Measurements from ENCODE around the gene TTYH2. TPM values are rescaled to one million over a fixed set of nuclear protein-coding genes. Genes with fewer than 3 reads are reported as not detected.
A peak's percentile ranks its signal among the peaks of the same experiment; 100 is the strongest.

TTYH2 gene
- total RNA-seq, 1 experiment from 2014 or later: 5.4 TPM

DNA sequence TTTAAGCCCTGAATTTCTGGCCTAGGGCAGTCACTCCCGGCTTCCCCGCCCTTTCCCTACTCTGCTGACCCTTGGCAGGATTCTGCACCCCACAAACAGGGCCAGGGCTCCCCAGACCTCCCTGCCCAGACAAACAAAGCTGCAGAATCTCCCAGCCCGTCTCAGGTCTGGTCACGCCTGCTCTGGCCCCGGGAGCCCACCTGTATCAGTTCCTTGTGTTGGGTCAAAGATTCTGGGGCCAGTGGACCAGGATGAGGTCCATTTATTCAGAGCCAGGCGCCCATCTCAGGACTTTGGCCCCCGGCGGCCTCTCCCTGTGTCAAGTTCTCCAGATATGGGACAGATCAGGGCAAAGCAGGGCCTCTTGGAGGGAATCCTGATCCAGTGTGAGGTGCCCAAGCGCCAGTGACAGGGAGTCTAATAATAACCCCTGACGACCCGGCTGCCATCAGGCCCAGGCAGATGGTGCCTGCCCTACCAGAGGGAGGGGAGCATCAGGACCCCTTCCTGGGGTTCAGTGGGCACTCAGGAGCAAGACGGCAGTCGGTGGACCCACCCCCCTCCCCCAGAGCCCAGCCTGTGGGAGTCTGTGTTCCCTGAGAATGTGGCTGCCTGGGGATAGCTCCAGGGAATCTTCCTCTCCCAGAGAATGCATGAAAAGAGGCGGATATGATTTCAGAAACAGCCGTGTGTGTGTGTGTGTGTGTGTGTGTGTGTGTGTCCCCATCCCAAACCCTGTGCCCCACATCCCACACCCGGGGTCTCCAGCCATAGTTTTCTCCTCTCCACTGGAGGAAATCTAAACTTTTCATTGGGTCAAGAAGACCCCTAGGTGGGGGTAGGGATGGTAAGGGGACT lies 1.3 kb downstream of the TTYH2 start:
- ChIA-PET CTCF (interaction anchor here (0.6 to 0.7 kb wide), 2 partner anchors 17 to 82 kb away, joined by 3 to 4 read pairs; no protein-coding TSS in a partner anchor), POLR2A (interaction anchor here (0.5 kb wide), 1 partner anchor 16 kb away, joined by 3 read pairs; no protein-coding TSS in a partner anchor)
- no peaks in the 10 kb centered on the region for H3K9me3 ChIP-seq
- peaks cover 38% of the 10 kb centered on the region for H3K36me3 Mint-ChIP-seq (ENCODE audit: insufficient read depth, unreplicated experiment)
- H3K4me1 Mint-ChIP-seq (ENCODE audit: low read depth, unreplicated experiment): peaks cover 26% of the 10 kb centered on the region
- no peak overlapping the region for H3K27ac Mint-ChIP-seq (ENCODE audit: unreplicated experiment)
- no peaks in the 10 kb centered on the region for H3K36me3 ChIP-seq (ENCODE audit: control insufficient read depth, insufficient read depth, low read length)
- H3K4me3 Mint-ChIP-seq (ENCODE audit: unreplicated experiment): peak overlapping the region; percentile 76
- H3K9me3 Mint-ChIP-seq (ENCODE audit: unreplicated experiment): no peaks in the 10 kb centered on the region
- H3K27me3 Mint-ChIP-seq (ENCODE audit: insufficient read depth, unreplicated experiment): no peaks in the 10 kb centered on the region
- H3K4me1 ChIP-seq: peaks cover 21% of the 10 kb centered on the region
- TF ChIP-seq, protein P1, sequence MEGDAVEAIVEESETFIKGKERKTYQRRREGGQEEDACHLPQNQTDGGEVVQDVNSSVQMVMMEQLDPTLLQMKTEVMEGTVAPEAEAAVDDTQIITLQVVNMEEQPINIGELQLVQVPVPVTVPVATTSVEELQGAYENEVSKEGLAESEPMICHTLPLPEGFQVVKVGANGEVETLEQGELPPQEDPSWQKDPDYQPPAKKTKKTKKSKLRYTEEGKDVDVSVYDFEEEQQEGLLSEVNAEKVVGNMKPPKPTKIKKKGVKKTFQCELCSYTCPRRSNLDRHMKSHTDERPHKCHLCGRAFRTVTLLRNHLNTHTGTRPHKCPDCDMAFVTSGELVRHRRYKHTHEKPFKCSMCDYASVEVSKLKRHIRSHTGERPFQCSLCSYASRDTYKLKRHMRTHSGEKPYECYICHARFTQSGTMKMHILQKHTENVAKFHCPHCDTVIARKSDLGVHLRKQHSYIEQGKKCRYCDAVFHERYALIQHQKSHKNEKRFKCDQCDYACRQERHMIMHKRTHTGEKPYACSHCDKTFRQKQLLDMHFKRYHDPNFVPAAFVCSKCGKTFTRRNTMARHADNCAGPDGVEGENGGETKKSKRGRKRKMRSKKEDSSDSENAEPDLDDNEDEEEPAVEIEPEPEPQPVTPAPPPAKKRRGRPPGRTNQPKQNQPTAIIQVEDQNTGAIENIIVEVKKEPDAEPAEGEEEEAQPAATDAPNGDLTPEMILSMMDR (IDR thresholded peaks at IDR 0.05; ENCODE audit: insufficient read depth in 1 of 2, low read depth in 1 of 2, low read length in 1 of 2, severe bottlenecking in 1 of 2, unreplicated experiment in 1 of 2): no peak
- H3K27me3 ChIP-seq (replicated peaks; ENCODE audit: control insufficient read depth, insufficient read depth, low read length): no peaks in the 10 kb centered on the region
- BruUV-seq (replicated peaks): no TSS peak
- intact Hi-C loops (cut with micrococcal nuclease; ENCODE audit: unreplicated experiment): loop anchor here (10.0 kb wide), 1 partner anchor 150 kb away; the partner anchor contains the start of genes BTBD17 and GPR142
- DNase-seq: no peak
- no peak overlapping the region for H3K4me3 ChIP-seq (ENCODE audit: low read depth, low read length)

DNA sequence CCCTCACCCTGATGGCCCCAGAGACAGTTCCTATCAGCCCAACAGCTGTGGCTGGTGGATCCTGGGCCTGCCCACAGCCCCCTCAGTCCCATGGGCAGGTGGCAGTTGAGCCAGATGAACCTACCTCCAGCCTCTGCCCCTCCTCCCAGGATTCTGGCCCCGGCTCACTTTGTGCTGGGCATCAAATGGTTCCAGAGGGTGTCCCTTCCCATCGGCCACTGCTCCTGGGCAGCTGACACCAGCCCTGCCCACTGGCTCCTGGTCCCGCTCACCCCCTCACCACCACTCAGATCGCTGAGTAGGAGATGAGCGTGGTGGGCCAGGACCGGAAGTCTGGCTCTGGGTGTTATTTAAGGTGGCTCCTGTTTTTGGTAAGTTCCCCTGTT lies 2.0 kb downstream of the TTYH2 start:
- intact Hi-C loops (cut with micrococcal nuclease; ENCODE audit: unreplicated experiment): loop anchor here (10.0 kb wide), 1 partner anchor 149 kb away; the partner anchor contains the start of genes BTBD17 and GPR142
- ChIA-PET POLR2A (no interaction called here), CTCF (no interaction called here)
- no peak overlapping the region for H3K4me3 Mint-ChIP-seq (ENCODE audit: unreplicated experiment)
- BruUV-seq (replicated peaks): no TSS peak
- no peak for DNase-seq
- no peaks in the 10 kb centered on the region for H3K36me3 ChIP-seq (ENCODE audit: control insufficient read depth, insufficient read depth, low read length)
- no peak overlapping the region for H3K27ac Mint-ChIP-seq (ENCODE audit: unreplicated experiment)
- H3K27me3 ChIP-seq (replicated peaks; ENCODE audit: control insufficient read depth, insufficient read depth, low read length): no peaks in the 10 kb centered on the region
- peaks cover 21% of the 10 kb centered on the region for H3K4me1 ChIP-seq
- H3K27me3 Mint-ChIP-seq (ENCODE audit: insufficient read depth, unreplicated experiment): no peaks in the 10 kb centered on the region
- no peaks in the 10 kb centered on the region for H3K9me3 Mint-ChIP-seq (ENCODE audit: unreplicated experiment)
- H3K4me3 ChIP-seq (ENCODE audit: low read depth, low read length): no peak overlapping the region
- TF ChIP-seq, protein P1 (IDR thresholded peaks at IDR 0.05; ENCODE audit: insufficient read depth in 1 of 2, low read depth in 1 of 2, low read length in 1 of 2, severe bottlenecking in 1 of 2, unreplicated experiment in 1 of 2): no peak
- peaks cover 32% of the 10 kb centered on the region for H3K36me3 Mint-ChIP-seq (ENCODE audit: insufficient read depth, unreplicated experiment)
- H3K4me1 Mint-ChIP-seq (ENCODE audit: low read depth, unreplicated experiment): peaks cover 24% of the 10 kb centered on the region
- H3K9me3 ChIP-seq: no peaks in the 10 kb centered on the region

DNA sequence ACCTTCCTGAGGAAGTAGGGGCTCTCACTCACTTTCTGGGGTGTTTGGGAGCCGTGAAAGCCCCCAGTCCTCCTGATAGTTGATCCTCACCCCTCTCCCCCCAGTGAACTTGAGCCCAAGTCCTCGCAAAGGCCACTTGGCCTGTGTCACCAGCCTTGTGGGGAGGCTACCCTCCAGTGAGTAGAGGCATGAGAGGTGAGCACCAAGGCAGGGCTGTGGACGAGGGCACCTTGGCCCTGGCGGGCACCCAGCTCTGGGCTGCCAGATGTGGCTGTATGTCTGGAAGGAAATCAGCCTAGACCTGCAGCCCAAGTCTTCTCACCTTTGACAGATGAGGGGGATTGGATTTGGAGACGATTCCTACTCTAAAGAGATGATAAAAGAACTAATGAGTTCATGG lies 3.1 kb downstream of the TTYH2 start:
- ChIA-PET CTCF (no interaction called here), POLR2A (interaction anchor here (0.7 kb wide), 1 partner anchor 80 kb away, joined by 3 read pairs; no protein-coding TSS in a partner anchor)
- Histone ChIP-seq H3K36me3 (ENCODE audit: control insufficient read depth, insufficient read depth, low read length) (no peaks in the 10 kb centered on the region), H3K27me3 (replicated peaks; ENCODE audit: control insufficient read depth, insufficient read depth, low read length) (no peaks in the 10 kb centered on the region), H3K4me1 (peaks cover 11% of the 10 kb centered on the region), H3K4me3 (ENCODE audit: low read depth, low read length) (no peak overlapping the region), H3K9me3 (no peaks in the 10 kb centered on the region)
- H3K27ac Mint-ChIP-seq (ENCODE audit: unreplicated experiment): no peak overlapping the region
- BruUV-seq (replicated peaks): no TSS peak
- no peaks in the 10 kb centered on the region for H3K9me3 Mint-ChIP-seq (ENCODE audit: unreplicated experiment)
- H3K4me3 Mint-ChIP-seq (ENCODE audit: unreplicated experiment): no peak overlapping the region
- peaks cover 20% of the 10 kb centered on the region for H3K36me3 Mint-ChIP-seq (ENCODE audit: insufficient read depth, unreplicated experiment)
- no peaks in the 10 kb centered on the region for H3K27me3 Mint-ChIP-seq (ENCODE audit: insufficient read depth, unreplicated experiment)
- DNase-seq: no peak
- intact Hi-C loops (cut with micrococcal nuclease; ENCODE audit: unreplicated experiment): loop anchor here (10.0 kb wide), 1 partner anchor 148 kb away; the partner anchor contains the start of genes BTBD17 and GPR142
- peaks cover 20% of the 10 kb centered on the region for H3K4me1 Mint-ChIP-seq (ENCODE audit: low read depth, unreplicated experiment)
- TF ChIP-seq, protein P1 (IDR thresholded peaks at IDR 0.05; ENCODE audit: insufficient read depth in 1 of 2, low read depth in 1 of 2, low read length in 1 of 2, severe bottlenecking in 1 of 2, unreplicated experiment in 1 of 2): no peak
